ENCODE measurements around the gene ARHGAP32.

ARHGAP32 gene

DNA sequence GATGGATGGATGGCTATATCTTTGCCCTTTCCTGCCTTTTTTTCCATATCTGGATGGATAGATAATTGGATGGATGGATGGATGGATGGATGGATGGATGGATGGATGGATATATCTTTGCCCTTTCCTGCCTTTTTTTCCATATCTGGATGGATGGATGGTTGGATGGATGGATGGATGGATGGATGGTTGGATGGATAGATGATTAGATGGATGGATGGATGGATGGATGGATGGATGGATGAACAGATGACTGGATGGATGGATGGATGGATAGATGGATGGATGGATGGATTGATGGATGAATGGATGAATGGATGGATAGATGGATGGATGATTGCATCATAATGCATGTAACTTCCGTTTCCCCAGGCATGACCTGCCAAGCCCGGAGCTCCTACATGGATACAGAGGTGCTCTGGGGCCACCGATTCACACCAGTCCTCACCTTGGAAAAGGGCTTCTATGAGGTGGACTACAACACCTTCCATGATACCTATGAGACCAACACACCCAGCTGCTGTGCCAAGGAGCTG is 276.0 kb downstream of the ARHGAP32 start:
- no peak for DNase-seq (ENCODE audit: low read depth in 1 of 2, low spot score in 1 of 2)

GRCh38 chr11:128915149-128915521 is 277.0 kb downstream of the ARHGAP32 start:
- no peak for DNase-seq (ENCODE audit: low read depth in 1 of 2, low spot score in 1 of 2)
